Liver (tissue), 9 donors: ENCODE measurements around the gene NDUFAF8. TPM values are rescaled to one million over a fixed set of nuclear protein-coding genes. Genes with fewer than 3 reads are reported as not detected.

Experiments used
- DNase-seq: peaks from one replicate; pipeline ENCODE4 v3.0.0-alpha.2; 2017; ENCODE audit warnings: low spot score
- H3K27ac ChIP-seq, 2 donors: one replicate each; pipeline ENCODE4 v1.7.0; 2013; ENCODE audit warnings: inconsistent platforms in 2 of 2, low read length in 2 of 2, control low read depth in 1 of 2, low read depth in 1 of 2, mild to moderate bottlenecking in 1 of 2
- H3K27me3 ChIP-seq, 4 donors: one replicate each; pipeline versions ENCODE4 v1.6.1 to v1.7.0; 2013; ENCODE audit warnings: low read length in 3 of 4, inconsistent platforms in 1 of 4, mild to moderate bottlenecking in 1 of 4, moderate library complexity in 1 of 4; ENCODE audit not compliant: control insufficient read depth in 4 of 4, insufficient read depth in 4 of 4
- H3K36me3 ChIP-seq, 4 donors: one replicate each; pipeline versions ENCODE4 v1.6.1 to v1.7.0; 2013; ENCODE audit warnings: low read length in 3 of 4, mild to moderate bottlenecking in 3 of 4, low read depth in 1 of 4, moderate library complexity in 1 of 4; ENCODE audit not compliant: control insufficient read depth in 4 of 4, insufficient read depth in 3 of 4
- H3K4me1 ChIP-seq, 4 donors: one replicate each; pipeline versions ENCODE4 v1.6.1 to v1.7.0; 2013; ENCODE audit warnings: low read length in 3 of 4, mild to moderate bottlenecking in 3 of 4, moderate library complexity in 1 of 4; ENCODE audit not compliant: control insufficient read depth in 4 of 4, insufficient read depth in 4 of 4
- H3K4me3 ChIP-seq, 3 donors: one replicate each; pipeline versions ENCODE4 v1.6.1 to v1.7.0; 2013; ENCODE audit warnings: low read length in 3 of 3, control low read depth in 1 of 3, low read depth in 1 of 3, mild to moderate bottlenecking in 1 of 3
- H3K9ac ChIP-seq, 2 donors: one replicate each; pipeline ENCODE4 v1.7.0; 2013; ENCODE audit warnings: low read length in 2 of 2, mild to moderate bottlenecking in 2 of 2, moderate library complexity in 2 of 2, control low read depth in 1 of 2, low read depth in 1 of 2
- H3K9me3 ChIP-seq, 4 donors: one replicate each; pipeline versions ENCODE4 v1.6.1 to v1.7.0; 2013; ENCODE audit warnings: low read length in 3 of 4; ENCODE audit not compliant: control insufficient read depth in 4 of 4
- EGR1 ChIP-seq, 2 donors: IDR thresholded peaks; 2 replicates each; pipeline ENCODE4 v1.6.1; 2016 to 2018; ENCODE audit warnings: antibody characterized with exemption in 2 of 2, low read depth in 2 of 2
- FOXA1 ChIP-seq: IDR thresholded peaks from 2 replicates; pipeline ENCODE4 v1.6.1; 2016; ENCODE audit warnings: antibody characterized with exemption
- FOXA2 ChIP-seq: IDR thresholded peaks from 2 replicates; pipeline ENCODE4 v1.6.1; 2016; ENCODE audit warnings: antibody characterized with exemption
- GABPA ChIP-seq, 2 donors: IDR thresholded peaks in 1 of 2; conservative IDR thresholded peaks in 1 of 2; 2 replicates each; pipeline ENCODE4 v1.6.1; 2016; ENCODE audit warnings: antibody characterized with exemption in 2 of 2, mild to moderate bottlenecking in 1 of 2, moderate library complexity in 1 of 2
- HNF4A ChIP-seq, 2 donors: conservative IDR thresholded peaks; 2 replicates each; pipeline ENCODE4 v1.6.1; 2016; ENCODE audit warnings: antibody characterized with exemption in 2 of 2, mild to moderate bottlenecking in 2 of 2
- HNF4G ChIP-seq: IDR thresholded peaks from 2 replicates; pipeline ENCODE4 v1.6.1; 2016; ENCODE audit warnings: antibody characterized with exemption
- NR2F2 ChIP-seq: IDR thresholded peaks from 2 replicates; pipeline ENCODE4 v1.6.1; 2016; ENCODE audit warnings: antibody characterized with exemption
- RAD21 ChIP-seq, 2 donors: IDR thresholded peaks; 2 replicates each; pipeline ENCODE4 v1.6.1; 2016; ENCODE audit warnings: antibody characterized with exemption in 2 of 2, mild to moderate bottlenecking in 2 of 2
- SP1 ChIP-seq: IDR thresholded peaks from 2 replicates; pipeline ENCODE4 v1.6.1; 2018; ENCODE audit warnings: antibody characterized with exemption, mild to moderate bottlenecking
- TAF1 ChIP-seq: conservative IDR thresholded peaks from 2 replicates; pipeline ENCODE4 v1.6.1; 2016; ENCODE audit warnings: antibody characterized with exemption, mild to moderate bottlenecking
- YY1 ChIP-seq: IDR thresholded peaks from 2 replicates; pipeline ENCODE4 v1.6.1; 2016; ENCODE audit warnings: antibody characterized with exemption, mild to moderate bottlenecking
- WGBS: extraction: QIAGEN DNeasy Blood & Tissue Kit; methylation state at CpG from one replicate; pipeline ENCODE4 v1.1.7; 2013; 5-methylcytosine and 5-hydroxymethylcytosine counted together
- polyA plus RNA-seq, 2 donors: library from polyadenylated mRNA; stranded (reverse) in 1 of 2; unstranded in 1 of 2; fragments of 200-250 nt in 1 of 2; fragments of >200 nt in 1 of 2; fragmentation: Nextera tagmentation in 1 of 2; extraction: Ambion mirVana in 1 of 2; gene quantifications; one replicate each; pipeline versions ENCODE4 v1.2.1 to v1.2.3, GENCODE V29; 2013 to 2015
- total RNA-seq, 2 donors: library from RNA; depleted of rRNA; stranded (reverse); fragments of >200 nt; gene quantifications; one replicate each; pipeline ENCODE4 v1.2.3, GENCODE V29; 2014
- TF ChIP-seq, protein P1 (sequence below): IDR thresholded peaks from 2 replicates; pipeline ENCODE4 v1.6.1; 2016; ENCODE audit warnings: antibody characterized with exemption
- TF ChIP-seq, protein P2 (sequence below): fragments of 150-350 bp; IDR thresholded peaks from 2 replicates; pipeline ENCODE4 v1.5.1; 2017; ENCODE audit warnings: improper control_type of control experiment, low read depth, low read length; ENCODE audit not compliant: missing input control
- TF ChIP-seq, protein P3 (sequence below): IDR thresholded peaks from 2 replicates; pipeline ENCODE4 v1.6.1; 2016; ENCODE audit warnings: antibody characterized with exemption
- TF ChIP-seq, protein P4 (sequence below): IDR thresholded peaks from 2 replicates; pipeline ENCODE4 v1.6.1; 2016; ENCODE audit warnings: antibody characterized with exemption
- donor health status: healthy.
- donor health status: healthy.
- donor health status: healthy.
- donor health status: healthy.
- donor health status: healthy.

NDUFAF8 gene
- total and polyA plus RNA-seq, 4 donors = 8.3 to 67.4 (median 15.5) TPM

DNA sequence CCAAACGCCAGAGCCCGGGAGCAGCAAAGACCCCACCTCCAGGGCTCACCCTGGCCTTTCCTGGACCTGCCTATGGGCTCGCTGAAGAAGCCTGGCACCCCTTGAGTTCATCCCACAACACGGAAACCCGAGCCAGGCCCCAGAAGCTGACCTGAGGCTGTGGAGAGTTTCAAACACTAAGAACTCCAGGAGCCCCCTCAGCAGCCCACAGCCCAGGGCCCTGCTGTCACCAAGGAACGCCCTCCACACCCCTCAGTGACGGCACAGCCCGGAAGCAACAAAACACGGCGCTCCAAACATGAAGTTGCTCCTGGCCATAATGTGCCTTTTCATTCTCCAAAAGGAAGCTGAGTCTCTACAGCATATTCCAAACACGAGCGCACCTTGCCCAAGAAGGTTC is 46.8 kb downstream of the NDUFAF8 start:
- H3K9me3 ChIP-seq = no peaks in the 10 kb centered on the region
- H3K4me3 ChIP-seq = no peak overlapping the region
- H3K27me3 ChIP-seq = no peaks in the 10 kb centered on the region
- H3K4me1 ChIP-seq = peaks cover 0 to 14% (median 7%) of the 10 kb centered on the region in 4 donors
- no peak for DNase-seq
- peaks cover 11 to 32% (median 20%) of the 10 kb centered on the region in 4 donors for H3K36me3 ChIP-seq
- H3K9ac ChIP-seq = no peak overlapping the region
- H3K27ac ChIP-seq = peak overlapping the region; percentile 62 to 70
- TF ChIP-seq, protein P1, sequence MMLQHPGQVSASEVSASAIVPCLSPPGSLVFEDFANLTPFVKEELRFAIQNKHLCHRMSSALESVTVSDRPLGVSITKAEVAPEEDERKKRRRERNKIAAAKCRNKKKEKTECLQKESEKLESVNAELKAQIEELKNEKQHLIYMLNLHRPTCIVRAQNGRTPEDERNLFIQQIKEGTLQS = no peak
- TF ChIP-seq RAD21 (IDR thresholded peaks at IDR 0.05) = no peak
- TF ChIP-seq YY1 = no peak
- no peak for TF ChIP-seq HNF4G
- TF ChIP-seq EGR1 (IDR thresholded peaks at IDR 0.05; ENCODE audit: low read depth in 2 of 2) = no peak
- TF ChIP-seq, protein P2, sequence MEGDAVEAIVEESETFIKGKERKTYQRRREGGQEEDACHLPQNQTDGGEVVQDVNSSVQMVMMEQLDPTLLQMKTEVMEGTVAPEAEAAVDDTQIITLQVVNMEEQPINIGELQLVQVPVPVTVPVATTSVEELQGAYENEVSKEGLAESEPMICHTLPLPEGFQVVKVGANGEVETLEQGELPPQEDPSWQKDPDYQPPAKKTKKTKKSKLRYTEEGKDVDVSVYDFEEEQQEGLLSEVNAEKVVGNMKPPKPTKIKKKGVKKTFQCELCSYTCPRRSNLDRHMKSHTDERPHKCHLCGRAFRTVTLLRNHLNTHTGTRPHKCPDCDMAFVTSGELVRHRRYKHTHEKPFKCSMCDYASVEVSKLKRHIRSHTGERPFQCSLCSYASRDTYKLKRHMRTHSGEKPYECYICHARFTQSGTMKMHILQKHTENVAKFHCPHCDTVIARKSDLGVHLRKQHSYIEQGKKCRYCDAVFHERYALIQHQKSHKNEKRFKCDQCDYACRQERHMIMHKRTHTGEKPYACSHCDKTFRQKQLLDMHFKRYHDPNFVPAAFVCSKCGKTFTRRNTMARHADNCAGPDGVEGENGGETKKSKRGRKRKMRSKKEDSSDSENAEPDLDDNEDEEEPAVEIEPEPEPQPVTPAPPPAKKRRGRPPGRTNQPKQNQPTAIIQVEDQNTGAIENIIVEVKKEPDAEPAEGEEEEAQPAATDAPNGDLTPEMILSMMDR = no peak
- TF ChIP-seq HNF4A (conservative IDR thresholded peaks at IDR 0.05) = no peak
- no peak for TF ChIP-seq FOXA1
- no peak for TF ChIP-seq FOXA2
- TF ChIP-seq, protein P3, sequence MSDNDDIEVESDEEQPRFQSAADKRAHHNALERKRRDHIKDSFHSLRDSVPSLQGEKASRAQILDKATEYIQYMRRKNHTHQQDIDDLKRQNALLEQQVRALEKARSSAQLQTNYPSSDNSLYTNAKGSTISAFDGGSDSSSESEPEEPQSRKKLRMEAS = no peak
- TF ChIP-seq SP1 = no peak
- no peak for TF ChIP-seq GABPA (IDR thresholded peaks at IDR 0.05 in 1 of 2, conservative IDR thresholded peaks at IDR 0.05 in 1 of 2)
- 72% methylated on average over 12 of the region's 12 CpGs for WGBS

DNA sequence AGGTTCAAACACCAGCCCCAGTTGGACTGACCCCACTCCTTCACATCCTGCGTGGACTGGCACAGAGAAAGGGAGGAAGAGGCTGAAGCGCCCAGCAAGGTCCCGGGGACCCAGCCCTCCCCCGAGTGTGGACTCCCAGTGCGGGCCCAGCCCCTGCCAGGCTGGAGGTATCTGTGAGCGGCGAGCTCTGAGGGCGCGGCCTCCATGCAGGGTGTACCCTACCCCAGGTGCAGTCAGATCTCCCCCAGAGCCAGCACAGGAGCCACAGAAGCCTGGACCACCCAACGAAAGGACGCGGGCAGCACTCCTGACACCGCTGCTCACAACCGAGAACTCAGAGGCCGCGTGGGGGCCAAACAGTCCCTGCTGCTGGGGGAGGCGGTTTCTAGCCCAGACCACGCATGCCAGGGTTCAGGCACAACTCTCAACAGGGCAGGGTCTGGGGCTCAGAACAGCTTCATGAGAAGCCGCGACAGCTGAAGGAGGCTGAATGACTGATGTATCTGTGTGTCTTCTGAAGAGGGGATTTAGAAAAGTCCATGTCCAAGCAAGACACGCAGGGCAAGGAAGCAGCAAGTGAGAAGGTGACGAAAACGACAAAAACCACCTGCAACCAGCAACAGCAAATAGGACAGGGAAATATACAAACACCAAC is 47.5 kb downstream of the NDUFAF8 start:
- H3K4me1 ChIP-seq = peaks cover 2 to 21% (median 10%) of the 10 kb centered on the region in 4 donors
- DNase-seq = no peak
- H3K36me3 ChIP-seq = peaks cover 11 to 32% (median 20%) of the 10 kb centered on the region in 4 donors
- no peaks in the 10 kb centered on the region for H3K27me3 ChIP-seq
- 93% methylated on average over 23 of the region's 23 CpGs for WGBS
- H3K4me3 ChIP-seq = no peak overlapping the region
- H3K9me3 ChIP-seq = no peaks in the 10 kb centered on the region
- TF ChIP-seq, protein P4, sequence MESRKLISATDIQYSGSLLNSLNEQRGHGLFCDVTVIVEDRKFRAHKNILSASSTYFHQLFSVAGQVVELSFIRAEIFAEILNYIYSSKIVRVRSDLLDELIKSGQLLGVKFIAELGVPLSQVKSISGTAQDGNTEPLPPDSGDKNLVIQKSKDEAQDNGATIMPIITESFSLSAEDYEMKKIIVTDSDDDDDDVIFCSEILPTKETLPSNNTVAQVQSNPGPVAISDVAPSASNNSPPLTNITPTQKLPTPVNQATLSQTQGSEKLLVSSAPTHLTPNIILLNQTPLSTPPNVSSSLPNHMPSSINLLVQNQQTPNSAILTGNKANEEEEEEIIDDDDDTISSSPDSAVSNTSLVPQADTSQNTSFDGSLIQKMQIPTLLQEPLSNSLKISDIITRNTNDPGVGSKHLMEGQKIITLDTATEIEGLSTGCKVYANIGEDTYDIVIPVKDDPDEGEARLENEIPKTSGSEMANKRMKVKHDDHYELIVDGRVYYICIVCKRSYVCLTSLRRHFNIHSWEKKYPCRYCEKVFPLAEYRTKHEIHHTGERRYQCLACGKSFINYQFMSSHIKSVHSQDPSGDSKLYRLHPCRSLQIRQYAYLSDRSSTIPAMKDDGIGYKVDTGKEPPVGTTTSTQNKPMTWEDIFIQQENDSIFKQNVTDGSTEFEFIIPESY = no peak
- TF ChIP-seq, protein P2 = no peak
- TF ChIP-seq TAF1 = no peak
- no peak for TF ChIP-seq RAD21 (IDR thresholded peaks at IDR 0.05)
- TF ChIP-seq FOXA2 = no peak
- TF ChIP-seq EGR1 (IDR thresholded peaks at IDR 0.05; ENCODE audit: low read depth in 2 of 2) = no peak
- no peak for TF ChIP-seq NR2F2
- H3K27ac ChIP-seq = peak overlapping the region; percentile 62 to 70
- no peak overlapping the region for H3K9ac ChIP-seq
